HEK293T (cell line): ENCODE measurements around the gene LSM3.

Experiments used
- CTCF ChIA-PET: fragments of 350-600 bp; formaldehyde crosslinking; extraction: SDS; loops from one replicate; lab custom pipeline; 2021; ENCODE audit warnings: antibody characterized with exemption, inconsistent platforms; lab: Yijun Ruan, JAX
- POLR2A ChIA-PET: fragments of 350-600 bp; formaldehyde crosslinking; extraction: SDS; loops from one replicate; lab custom pipeline; 2020; ENCODE audit warnings: antibody characterized with exemption, inconsistent platforms; lab: Yijun Ruan, JAX
- DNase-seq: peaks from one replicate; pipeline ENCODE4 v3.0.0; 2012; ENCODE audit warnings: mixed read lengths; ENCODE audit errors: extremely low spot score
- ARNT ChIP-seq: fragments of 450-650 bp; IDR thresholded peaks from 2 replicates; pipeline ENCODE4 v1.6.1; 2017; ENCODE audit warnings: mild to moderate bottlenecking
- BHLHE40 ChIP-seq: fragments of 450-650 bp; IDR thresholded peaks from 2 replicates; pipeline ENCODE4 v1.6.1; 2016; ENCODE audit warnings: mild to moderate bottlenecking, moderate library complexity, borderline replicate concordance
- CTBP1 ChIP-seq: fragments of 450-650 bp; IDR thresholded peaks from 2 replicates; pipeline ENCODE4 v1.6.1; 2016; ENCODE audit warnings: borderline replicate concordance
- ELF4 ChIP-seq: fragments of 450-650 bp; IDR thresholded peaks from 2 replicates; pipeline ENCODE4 v1.6.1; 2017; ENCODE audit warnings: antibody characterized with exemption
- FOXA1 ChIP-seq: fragments of 450-650 bp; IDR thresholded peaks from 2 replicates; pipeline ENCODE4 v1.6.1; 2016; ENCODE audit warnings: mild to moderate bottlenecking
- FOXK2 ChIP-seq: fragments of 450-650 bp; IDR thresholded peaks from 2 replicates; pipeline ENCODE4 v1.6.1; 2016; ENCODE audit warnings: mild to moderate bottlenecking
- FOXM1 ChIP-seq: fragments of 450-650 bp; IDR thresholded peaks from 2 replicates; pipeline ENCODE4 v1.6.1; 2017; ENCODE audit warnings: mild to moderate bottlenecking, borderline replicate concordance
- HDGF ChIP-seq: fragments of 450-650 bp; IDR thresholded peaks from 2 replicates; pipeline ENCODE4 v1.6.1; 2017; ENCODE audit warnings: antibody characterized with exemption, borderline replicate concordance
- L3MBTL2 ChIP-seq: fragments of 450-650 bp; conservative IDR thresholded peaks from 2 replicates; pipeline ENCODE4 v1.6.1; 2016; ENCODE audit warnings: mild to moderate bottlenecking
- LEF1 ChIP-seq: fragments of 450-650 bp; IDR thresholded peaks from 2 replicates; pipeline ENCODE4 v1.6.1; 2017; ENCODE audit warnings: mild to moderate bottlenecking, borderline replicate concordance
- NFRKB ChIP-seq: fragments of 450-650 bp; IDR thresholded peaks from 2 replicates; pipeline ENCODE4 v1.6.1; 2016; ENCODE audit warnings: mild to moderate bottlenecking, moderate library complexity
- PKNOX1 ChIP-seq: fragments of 450-650 bp; IDR thresholded peaks from 2 replicates; pipeline ENCODE4 v1.6.1; 2016
- SP1 ChIP-seq: fragments of 450-650 bp; IDR thresholded peaks from 2 replicates; pipeline ENCODE4 v1.6.1; 2017
- SUZ12 ChIP-seq: fragments of 450-650 bp; IDR thresholded peaks from 2 replicates; pipeline ENCODE4 v1.6.1; 2016; ENCODE audit warnings: mild to moderate bottlenecking
- TARDBP ChIP-seq: fragments of 450-650 bp; IDR thresholded peaks from 2 replicates; pipeline ENCODE4 v1.6.1; 2016
- ZNF384 ChIP-seq: fragments of 450-650 bp; IDR thresholded peaks from 2 replicates; pipeline ENCODE4 v1.6.1; 2016

Gene LSM3

GRCh38 chr3:14179795-14180194 is 1.2 kb downstream of the LSM3 start:
- TF ChIP-seq HDGF (no peak), ARNT (no peak), FOXM1 (no peak), L3MBTL2 (no peak), ZNF384 (no peak), LEF1 (no peak), CTBP1 (no peak), PKNOX1 (no peak), SP1 (no peak), FOXA1 (no peak), FOXK2 (no peak)
- no peak for DNase-seq
- CTCF ChIA-PET, result interaction anchor here (0.7 to 1.4 kb wide), 2 partner anchors 24 to 214 kb away, joined by 4 read pairs; no protein-coding TSS in a partner anchor
- POLR2A ChIA-PET, result interaction anchor here (1.5 to 2.6 kb wide), 5 partner anchors 13 to 273 kb away, joined by 5 to 20 read pairs (median 7); partner anchors contain the start of genes CHCHD4 and TMEM43

- TF ChIP-seq FOXK2 (no peak), BHLHE40 (no peak), ELF4 (no peak), HDGF (no peak), TARDBP (no peak), FOXM1 (no peak), SP1 (no peak), L3MBTL2 (no peak)
- ChIA-PET CTCF (no interaction called here), POLR2A (no interaction called here)
- DNase-seq, result no peak
Measured at GRCh38 chr3:14181253-14181652, 2.6 kb downstream of the LSM3 start.

- DNase-seq, result no peak
- no peak for TF ChIP-seq ARNT
- TF ChIP-seq FOXA1, result no peak
- TF ChIP-seq LEF1, result no peak
- ChIA-PET POLR2A (no interaction called here), CTCF (no interaction called here)
Measured at GRCh38 chr3:14183015-14183577, 4.5 kb downstream of the LSM3 start.

- ChIA-PET POLR2A (no interaction called here), CTCF (no interaction called here)
- DNase-seq, result no peak
- TF ChIP-seq SUZ12, result no peak
- TF ChIP-seq TARDBP, result no peak
- no peak for TF ChIP-seq FOXK2
- no peak for TF ChIP-seq HDGF
- TF ChIP-seq FOXA1, result no peak
- TF ChIP-seq CTBP1, result no peak
- TF ChIP-seq ELF4, result no peak
- TF ChIP-seq LEF1, result no peak
- TF ChIP-seq BHLHE40, result no peak
- no peak for TF ChIP-seq PKNOX1
- TF ChIP-seq SP1, result no peak
- no peak for TF ChIP-seq FOXM1
- TF ChIP-seq L3MBTL2, result no peak
- no peak for TF ChIP-seq ARNT
- no peak for TF ChIP-seq NFRKB
- no peak for TF ChIP-seq ZNF384
Measured at GRCh38 chr3:14186854-14187458, 8.3 kb downstream of the LSM3 start.

- ChIA-PET CTCF (no interaction called here), POLR2A (interaction anchor here (1.0 kb wide), 1 partner anchor 10 kb away, joined by 3 read pairs; the partner anchor contains the start of genes LSM3 and XPC)
- TF ChIP-seq SP1 (no peak), ZNF384 (no peak), TARDBP (no peak), ELF4 (no peak), FOXM1 (no peak), NFRKB (no peak)
- DNase-seq, result no peak
Measured at GRCh38 chr3:14188041-14188754, 9.6 kb downstream of the LSM3 start.

- TF ChIP-seq L3MBTL2 (no peak), ZNF384 (no peak), ARNT (no peak), FOXA1 (no peak), FOXM1 (no peak)
- DNase-seq, result no peak
- POLR2A ChIA-PET, result no interaction called here
- CTCF ChIA-PET, result no interaction called here
Measured at GRCh38 chr3:14194865-14195264, 16.2 kb downstream of the LSM3 start.

- no peak for DNase-seq
- POLR2A ChIA-PET, result no interaction called here
- CTCF ChIA-PET, result no interaction called here
- TF ChIP-seq L3MBTL2 (no peak), FOXK2 (no peak), LEF1 (no peak), PKNOX1 (no peak), SUZ12 (no peak), CTBP1 (no peak), HDGF (no peak), ARNT (no peak), FOXA1 (no peak), ZNF384 (no peak), NFRKB (no peak), SP1 (no peak), FOXM1 (no peak), BHLHE40 (no peak), TARDBP (no peak), ELF4 (no peak)
Measured at GRCh38 chr3:14199641-14200040, 21.0 kb downstream of the LSM3 start.
